GM19463 (cell line): Measurements from ENCODE around the gene C21orf58.

ENCODE experiments used
- ATAC-seq: cut with Tn5 transposase; IDR thresholded peaks from one replicate; pipeline ENCODE4 v1.9.1; 2021; ENCODE audit warnings: mild to moderate bottlenecking, moderate library complexity; ENCODE audit not compliant: unreplicated experiment

The C21orf58 gene

GRCh38 chr21:46264690-46265144 lies 59.0 kb downstream of the C21orf58 start:
- ATAC-seq = no peak

DNA sequence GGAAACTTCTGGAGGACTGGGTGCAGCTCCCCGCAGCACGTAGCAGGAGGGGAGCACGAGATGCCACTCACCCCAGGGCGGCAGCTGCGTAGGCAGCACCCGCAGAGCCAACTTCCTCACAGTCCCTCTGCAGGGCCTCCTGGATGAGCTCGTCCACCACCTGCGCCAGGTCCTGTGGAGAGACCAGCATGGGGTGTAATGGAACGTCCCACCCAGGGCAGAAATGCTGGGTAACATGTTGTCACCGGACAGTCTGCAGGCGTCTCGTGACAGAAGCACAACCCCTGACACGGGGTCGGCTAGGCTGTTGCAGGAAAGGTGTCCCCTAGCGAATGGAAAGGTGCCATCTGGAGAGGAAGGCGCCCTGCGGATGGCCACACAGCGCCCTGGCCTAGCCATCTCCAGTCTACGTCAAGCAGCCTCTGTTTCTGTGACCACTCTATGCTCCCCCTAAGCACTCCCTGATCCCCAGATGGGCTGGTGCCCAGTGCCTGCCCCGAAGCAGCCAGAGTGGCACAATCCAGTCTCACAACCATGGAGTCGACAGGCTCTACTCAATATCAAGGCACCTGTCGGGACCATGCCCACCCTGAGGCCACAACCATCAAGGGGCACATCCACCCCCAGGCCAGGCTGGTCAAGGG lies 59.5 kb downstream of the C21orf58 start:
- ATAC-seq = no peak

GRCh38 chr21:46256501-46256994 lies 67.1 kb downstream of the C21orf58 start:
- ATAC-seq = no peak

DNA sequence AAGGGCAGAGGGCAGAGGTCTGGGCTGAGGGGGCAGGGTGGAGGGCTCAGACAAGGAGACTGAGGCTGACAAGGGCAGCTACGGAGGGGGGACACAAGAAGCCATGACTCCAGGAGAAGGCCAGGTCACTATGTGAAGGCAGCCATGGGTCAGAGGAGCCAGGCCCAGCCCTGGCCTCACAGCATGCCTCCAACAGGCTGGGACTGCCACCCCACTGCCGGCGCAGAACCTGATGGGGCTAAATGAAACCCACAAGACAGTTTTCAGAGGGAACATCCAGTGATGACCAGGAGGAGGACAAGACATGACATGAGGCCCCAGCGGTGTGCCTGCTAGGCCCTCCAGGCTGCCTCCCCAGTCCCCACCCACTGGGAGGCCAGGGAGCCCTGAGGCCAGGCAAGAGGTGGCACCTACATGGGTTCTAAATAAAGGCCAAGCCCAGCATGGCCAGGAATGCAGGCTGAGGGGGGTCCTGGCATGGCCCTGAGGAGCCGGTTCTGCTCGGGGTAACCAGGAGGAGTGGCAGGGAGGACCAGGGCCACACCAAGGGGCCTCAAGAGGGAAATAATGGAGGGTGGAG lies 67.8 kb downstream of the C21orf58 start:
- no peak for ATAC-seq

- no peak for ATAC-seq
Observed at GRCh38 chr21:46255166-46255565, 68.5 kb downstream of the C21orf58 start.

GRCh38 chr21:46254208-46254975 lies 69.3 kb downstream of the C21orf58 start:
- ATAC-seq = peak; percentile 50

DNA sequence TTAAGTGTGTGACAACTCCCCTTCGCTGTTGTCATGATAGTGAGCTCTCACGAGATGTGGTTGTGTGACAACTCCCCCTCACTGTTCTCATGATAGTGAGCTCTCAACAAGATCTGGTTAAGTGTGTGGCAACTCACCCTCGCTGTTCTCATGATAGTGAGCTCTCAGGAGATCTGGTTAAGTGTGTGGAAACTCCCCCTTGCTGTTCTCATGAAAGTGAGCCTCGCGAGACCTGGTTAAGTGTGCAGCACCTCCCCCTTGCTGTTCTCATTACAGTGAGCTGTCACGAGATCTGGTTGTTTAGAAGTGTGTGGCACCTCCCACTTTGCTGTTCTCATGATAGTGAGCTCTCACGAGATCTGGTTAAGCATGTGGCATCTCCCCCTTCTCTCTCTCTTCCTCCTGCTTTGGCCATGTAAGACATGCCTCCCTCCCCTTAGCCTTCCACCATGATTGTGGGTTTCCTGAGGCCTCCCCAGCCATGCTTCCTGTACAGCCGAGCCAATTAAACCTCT lies 70.0 kb downstream of the C21orf58 start:
- ATAC-seq = peak; percentile 64

DNA sequence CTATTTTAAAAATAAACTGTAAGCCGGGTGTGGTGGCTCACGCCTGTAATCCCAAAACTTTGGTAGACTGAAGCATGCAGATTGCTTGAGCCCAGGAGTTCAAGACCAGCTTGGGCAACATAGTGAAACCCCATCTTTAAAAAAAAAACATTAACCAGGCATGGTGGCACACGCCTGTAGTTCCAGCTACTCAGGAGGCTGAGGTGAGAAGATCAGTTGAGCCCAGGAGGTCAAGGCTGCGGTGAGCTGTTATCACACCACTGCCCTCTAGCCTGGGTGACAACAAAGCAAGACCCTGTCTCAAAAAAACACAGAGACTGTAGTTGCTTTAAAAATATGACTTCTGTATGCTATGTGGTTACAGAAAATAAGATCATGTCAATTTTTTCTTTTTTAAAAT lies 70.8 kb downstream of the C21orf58 start:
- no peak for ATAC-seq
